HCT116 (cell line): ENCODE measurements around the gene ARHGEF9. TPM values are rescaled to one million over a fixed set of nuclear protein-coding genes. Genes with fewer than 3 reads are reported as not detected.

Source experiments
- ATAC-seq: fragments of 200-7000 bp; cut with Tn5 transposase; 2 replicates; pipeline ENCODE4 v1.9.1; 2020; ENCODE audit warnings: mild to moderate bottlenecking, moderate library complexity
- BruUV-seq: library from RNA; stranded (reverse); fragments of 400-500 nt; replicated peaks from 2 replicates; lab custom pipeline; 2021; lab: Mats Ljungman, UMichigan
- CTCF ChIA-PET: fragments of 300-600 bp; sonication (Branson Sonifier 250); formaldehyde crosslinking; loops from one replicate; lab custom pipeline; 2021; ENCODE audit warnings: antibody characterized with exemption; lab: Charles Lee
- POLR2A ChIA-PET: fragments of 300-600, 350-600 bp; sonication (Branson Sonifier 250); formaldehyde crosslinking; loops from one replicate; lab custom pipeline; 2021; ENCODE audit warnings: antibody characterized with exemption; lab: Charles Lee
- RAD21 ChIA-PET, 2 experiments: fragments of 300-600 bp; sonication (Branson Sonifier 250); formaldehyde crosslinking; loops; one replicate each; lab custom pipeline; 2023; ENCODE audit warnings: low total read pairs in 2 of 2; ENCODE audit not compliant: uncharacterized antibody in 2 of 2, unreplicated experiment in 2 of 2, low non-redundant PET in 1 of 2; lab: Charles Lee
- DNase-seq: peaks from one replicate; pipeline ENCODE4 v3.0.0-alpha.2; 2010; ENCODE audit warnings: low read depth, low spot score
- H2AFZ ChIP-seq: fragments of 200-600 bp; shearing (Covaris generic), sonication (generic); 2 replicates; pipeline ENCODE4 v1.6.1; 2017; ENCODE audit warnings: low read depth, mixed run types, mixed read lengths, antibody characterized with exemption, low read length; ENCODE audit not compliant: poor library complexity, severe bottlenecking
- H3K27ac ChIP-seq: 2 replicates; pipeline ENCODE4 v1.5.1; 2012; ENCODE audit warnings: low read depth, low read length
- H3K27me3 ChIP-seq: fragments of 200-600 bp; sonication (generic); 2 replicates; pipeline ENCODE4 v1.6.1; 2016; ENCODE audit warnings: mixed run types, low read length, mixed read lengths; ENCODE audit not compliant: insufficient read depth
- H3K36me3 ChIP-seq, 2 experiments: fragments of 200-500 bp in 1 of 2; fragments of 200-600 bp in 1 of 2; sonication (Bioruptor generic) in 1 of 2; sonication (generic) in 1 of 2; 2 replicates each; pipeline versions ENCODE4 v1.5.1 to v1.6.1; 2014 to 2016; ENCODE audit warnings: low read length in 2 of 2, inconsistent platforms in 1 of 2, mixed read lengths in 1 of 2, mixed run types in 1 of 2; ENCODE audit not compliant: insufficient read depth in 2 of 2, control insufficient read depth in 1 of 2
- H3K4me1 ChIP-seq, 2 experiments: fragments of 200-600 bp in 1 of 2; sonication (generic) in 1 of 2; 2 replicates each; pipeline versions ENCODE4 v1.5.1 to v1.6.1; 2012 to 2017; ENCODE audit warnings: low read length in 2 of 2, inconsistent platforms in 1 of 2, mild to moderate bottlenecking in 1 of 2, mixed read lengths in 1 of 2, mixed run types in 1 of 2, moderate library complexity in 1 of 2; ENCODE audit not compliant: insufficient read depth in 2 of 2, control insufficient read depth in 1 of 2
- H3K4me2 ChIP-seq: fragments of 200-600 bp; sonication (generic); 2 replicates; pipeline ENCODE4 v1.6.1; 2017; ENCODE audit warnings: mixed run types, low read length, mixed read lengths
- H3K4me3 ChIP-seq, 2 experiments: fragments of 200-600 bp in 1 of 2; sonication (generic) in 1 of 2; replicated peaks in 1 of 2; 2 replicates each; pipeline ENCODE4 v1.5.1; 2011 to 2016; ENCODE audit warnings: low read length in 2 of 2, control low read depth in 1 of 2, low read depth in 1 of 2, mild to moderate bottlenecking in 1 of 2, mixed read lengths in 1 of 2, mixed run types in 1 of 2
- H3K79me2 ChIP-seq: fragments of 200-600 bp; sonication (generic); 2 replicates; pipeline ENCODE4 v1.6.1; 2017; ENCODE audit warnings: mild to moderate bottlenecking, mixed run types, low read length, moderate library complexity, mixed read lengths; ENCODE audit not compliant: insufficient read depth
- H3K9ac ChIP-seq: fragments of 200-600 bp; sonication (generic); 2 replicates; pipeline ENCODE4 v1.6.1; 2016; ENCODE audit warnings: low read length, mixed read lengths
- H3K9me2 ChIP-seq: fragments of 200-600 bp; sonication (generic), shearing (Covaris generic); 2 replicates; pipeline ENCODE4 v1.6.1; 2017; ENCODE audit warnings: mixed run types, mild to moderate bottlenecking, moderate library complexity; ENCODE audit not compliant: insufficient read depth
- H3K9me3 ChIP-seq, 2 experiments: fragments of 200-500 bp in 1 of 2; fragments of 200-600 bp in 1 of 2; sonication (Bioruptor generic) in 1 of 2; sonication (generic) in 1 of 2; 2 replicates each; pipeline ENCODE4 v1.6.1; 2014 to 2017; ENCODE audit warnings: low read length in 2 of 2, mixed read lengths in 2 of 2, inconsistent platforms in 1 of 2, low read depth in 1 of 2, mild to moderate bottlenecking in 1 of 2, mixed run types in 1 of 2, moderate library complexity in 1 of 2; ENCODE audit not compliant: control insufficient read depth in 1 of 2, insufficient read depth in 1 of 2
- H4K20me1 ChIP-seq: fragments of 200-600 bp; sonication (generic), shearing (Covaris generic); 2 replicates; pipeline ENCODE4 v1.6.1; 2017; ENCODE audit warnings: mixed run types, mild to moderate bottlenecking, moderate library complexity; ENCODE audit not compliant: insufficient read depth
- CBX3 ChIP-seq: IDR thresholded peaks from 2 replicates; pipeline ENCODE4 v1.6.1; 2012; ENCODE audit warnings: low read depth
- CTCF ChIP-seq, 3 experiments: fragments of 200-600 bp in 1 of 3; sonication (generic) in 1 of 3; IDR thresholded peaks in 2 of 3; conservative IDR thresholded peaks in 1 of 3; 2 replicates each; pipeline ENCODE4 v1.5.1; 2012 to 2017; ENCODE audit warnings: low read depth in 2 of 3, low read length in 2 of 3, antibody characterized with exemption in 1 of 3, borderline replicate concordance in 1 of 3, control low read depth in 1 of 3, mild to moderate bottlenecking in 1 of 3, mixed read lengths in 1 of 3, mixed run types in 1 of 3, moderate library complexity in 1 of 3; ENCODE audit not compliant: insufficient read depth in 1 of 3
- ELF1 ChIP-seq: IDR thresholded peaks from 2 replicates; pipeline ENCODE4 v1.6.1; 2012; ENCODE audit warnings: low read depth, borderline replicate concordance
- FOSL1 ChIP-seq: IDR thresholded peaks from 2 replicates; pipeline ENCODE4 v1.6.1; 2012; ENCODE audit warnings: low read depth
- JUND ChIP-seq: IDR thresholded peaks from 2 replicates; pipeline ENCODE4 v1.6.1; 2012
- POLR2AphosphoS5 ChIP-seq: IDR thresholded peaks from 2 replicates; pipeline ENCODE4 v1.6.1; 2011; ENCODE audit warnings: mild to moderate bottlenecking, low read depth, low read length, moderate library complexity
- RAD21 ChIP-seq: IDR thresholded peaks from 2 replicates; pipeline ENCODE4 v1.6.1; 2012; ENCODE audit warnings: low read depth, mild to moderate bottlenecking
- REST ChIP-seq: IDR thresholded peaks from 2 replicates; pipeline ENCODE4 v1.6.1; 2012; ENCODE audit warnings: low read depth
- YY1 ChIP-seq: IDR thresholded peaks from 2 replicates; pipeline ENCODE4 v1.6.1; 2011; ENCODE audit warnings: low read length, low read depth, moderate library complexity, mild to moderate bottlenecking; ENCODE audit not compliant: insufficient replicate concordance; ENCODE audit errors: extremely low read depth
- ZFX ChIP-seq: fragments of 450-650 bp; IDR thresholded peaks from 2 replicates; pipeline ENCODE4 v1.6.1; 2017
- ZNF274 ChIP-seq: fragments of 200-500 bp; sonication (Bioruptor generic); IDR thresholded peaks from 2 replicates; pipeline ENCODE4 v1.6.1; 2014; ENCODE audit warnings: mild to moderate bottlenecking, low read depth, low read length, inconsistent platforms
- intact Hi-C: fragments of 100-400 bp; cut with micrococcal nuclease; formaldehyde crosslinking; loops from 2 replicates; pipeline ENCODE4 v1.10.0; 2022
- total RNA-seq: library from RNA; stranded (reverse); gene quantifications from one replicate; pipeline ENCODE4 v1.2.1, GENCODE V29; 2021; ENCODE audit not compliant: unreplicated experiment

Gene ARHGEF9
- total RNA-seq, 1 experiment from 2014 or later: 15.0 TPM

- H3K9me3 ChIP-seq: no peaks in the 10 kb centered on the region
- H3K9me2 ChIP-seq: no peaks in the 10 kb centered on the region
- no peaks in the 10 kb centered on the region for H3K79me2 ChIP-seq
- ChIA-PET POLR2A (interaction anchor here (0.6 kb wide), 1 partner anchor 229 kb away, joined by 3 read pairs; no protein-coding TSS in a partner anchor), CTCF (interaction anchor here (0.9 to 1.6 kb wide), 4 partner anchors 10 to 437 kb away, joined by 3 to 6 read pairs (median 4); no protein-coding TSS in a partner anchor), RAD21 (interaction anchor here in 1 of 2 experiments (0.6 kb wide), 2 partner anchors 57 to 289 kb away, joined by 3 read pairs; no protein-coding TSS in a partner anchor)
- H3K9ac ChIP-seq: no peak overlapping the region
- no peaks in the 10 kb centered on the region for H3K27me3 ChIP-seq
- BruUV-seq: no TSS peak
- H2AFZ ChIP-seq: no peak overlapping the region
- no peak overlapping the region for H3K27ac ChIP-seq
- H3K4me3 ChIP-seq: no peak overlapping the region
- ATAC-seq (peak; percentile 72), DNase-seq (peak; percentile 3)
- no peaks in the 10 kb centered on the region for H4K20me1 ChIP-seq
- TF ChIP-seq YY1: no peak
- peak; percentile 63 for TF ChIP-seq RAD21
- TF ChIP-seq CTCF (IDR thresholded peaks at IDR 0.05 in 2 of 3, conservative IDR thresholded peaks at IDR 0.05 in 1 of 3; ENCODE audit: borderline replicate concordance in 1 of 3, insufficient read depth in 1 of 3, low read depth in 2 of 3, low read length in 2 of 3): peak; percentile 54 to 63 (median 63); a peak in 5 of 6 replicates
- H3K4me2 ChIP-seq: no peak overlapping the region
- intact Hi-C loops: loop anchor here (5.0 kb wide), 1 partner anchor 635 kb away; no protein-coding TSS in a partner anchor
- no peaks in the 10 kb centered on the region for H3K36me3 ChIP-seq
- H3K4me1 ChIP-seq: no peaks in the 10 kb centered on the region
Observed at GRCh38 chrX:63686878-63687714, 97.9 kb downstream of the ARHGEF9 start.

- H2AFZ ChIP-seq: no peak overlapping the region
- TF ChIP-seq CBX3: no peak
- TF ChIP-seq POLR2AphosphoS5: no peak
- TF ChIP-seq ZFX: no peak
- no peak for TF ChIP-seq ELF1
- TF ChIP-seq FOSL1: no peak
- TF ChIP-seq REST: no peak
- TF ChIP-seq ZNF274: no peak
- TF ChIP-seq JUND: no peak
- TF ChIP-seq, all 23 proteins: peak for 0
- no peak for DNase-seq
- Histone ChIP-seq H3K79me2 (no peaks in the 10 kb centered on the region), H3K36me3 (no peaks in the 10 kb centered on the region), H3K27ac (no peak overlapping the region), H3K9me2 (no peaks in the 10 kb centered on the region), H3K4me1 (no peaks in the 10 kb centered on the region), H3K4me3 (no peak overlapping the region), H3K9ac (no peak overlapping the region), H3K9me3 (no peaks in the 10 kb centered on the region), H3K27me3 (no peaks in the 10 kb centered on the region), H4K20me1 (no peaks in the 10 kb centered on the region), H3K4me2 (no peak overlapping the region)
- ChIA-PET RAD21 (no interaction called here), POLR2A (no interaction called here), CTCF (no interaction called here)
- intact Hi-C loops: no loop called here
- no TSS peak for BruUV-seq
- no peak for ATAC-seq
Observed at GRCh38 chrX:63680423-63680822, 104.6 kb downstream of the ARHGEF9 start.
